Naive B cell (primary cell): ENCODE results near the gene SLC16A1. TPM values are rescaled to one million over a fixed set of nuclear protein-coding genes. Genes with fewer than 3 reads are reported as not detected.
A peak's percentile ranks its signal among the peaks of the same experiment; 100 is the strongest.

Experiments
- ATAC-seq, 2 donors: fragments of 150-1000 bp; cut with Tn5 transposase; 2 replicates each; pipeline ENCODE4 v1.10.0; 2021; ENCODE audit warnings: low read depth in 2 of 2, mild to moderate bottlenecking in 2 of 2, moderate library complexity in 2 of 2
- DNase-seq: peaks from one replicate; pipeline ENCODE4 v3.0.0; 2022
- H3K27ac Mint-ChIP-seq, 6 donors: one replicate each; pipeline ENCODE4 v1.8.0; 2020 to 2022; ENCODE audit warnings: mild to moderate bottlenecking in 6 of 6, mixed read lengths in 6 of 6, moderate library complexity in 5 of 6, inconsistent platforms in 2 of 6
- H3K27me3 Mint-ChIP-seq, 3 donors: one replicate each; pipeline ENCODE4 v1.8.0; 2021 to 2022; ENCODE audit warnings: mixed read lengths in 3 of 3, mild to moderate bottlenecking in 1 of 3
- H3K36me3 Mint-ChIP-seq, 2 donors: one replicate each; pipeline ENCODE4 v1.8.0; 2020 to 2022; ENCODE audit warnings: mixed read lengths in 2 of 2, inconsistent platforms in 1 of 2, mild to moderate bottlenecking in 1 of 2
- H3K4me1 Mint-ChIP-seq, 3 donors: one replicate each; pipeline ENCODE4 v1.8.0; 2020 to 2022; ENCODE audit warnings: mixed read lengths in 3 of 3, inconsistent platforms in 1 of 3, mild to moderate bottlenecking in 1 of 3, moderate library complexity in 1 of 3
- H3K4me3 Mint-ChIP-seq, 8 donors: one replicate each; pipeline ENCODE4 v1.8.0; 2020 to 2022; ENCODE audit warnings: mild to moderate bottlenecking in 8 of 8, mixed read lengths in 8 of 8, moderate library complexity in 8 of 8, inconsistent platforms in 2 of 8
- H3K9me3 Mint-ChIP-seq, 7 donors: one replicate each; pipeline ENCODE4 v1.8.0; 2020 to 2022; ENCODE audit warnings: mixed read lengths in 7 of 7, mild to moderate bottlenecking in 5 of 7, inconsistent platforms in 2 of 7, moderate library complexity in 1 of 7
- polyA plus RNA-seq, 6 donors: library from polyadenylated mRNA; unstranded; fragments of 300-500 nt; fragmentation: Illumina TruSeq; gene quantifications; one replicate each; pipeline ENCODE4 v1.2.3, GENCODE V29; 2021; ENCODE audit warnings: low read depth in 6 of 6

Gene SLC16A1
- polyA plus RNA-seq, 6 donors from 2014 or later, result 3.3 to 6.9 (median 5.4) TPM

GRCh38 chr1:112933820-112934571 is 22.0 kb downstream of the SLC16A1 start:
- peak overlapping the region in 4 of 6 donors; percentile 13 to 86 (median 66) for H3K27ac Mint-ChIP-seq
- peaks cover 0 to 4% (median 2%) of the 10 kb centered on the region in 3 donors for H3K4me1 Mint-ChIP-seq
- H3K27me3 Mint-ChIP-seq, result no peaks in the 10 kb centered on the region
- DNase-seq, result no peak
- no peak overlapping the region for H3K4me3 Mint-ChIP-seq
- ATAC-seq, result no peak
- H3K9me3 Mint-ChIP-seq, result no peaks in the 10 kb centered on the region
- H3K36me3 Mint-ChIP-seq, result no peaks in the 10 kb centered on the region

GRCh38 chr1:112929979-112930378 is 26.0 kb downstream of the SLC16A1 start:
- H3K27ac Mint-ChIP-seq, result no peak overlapping the region

GRCh38 chr1:112927462-112927990 is 28.5 kb downstream of the SLC16A1 start:
- no peak overlapping the region for H3K4me3 Mint-ChIP-seq
- H3K9me3 Mint-ChIP-seq, result no peaks in the 10 kb centered on the region
- ATAC-seq (no peak), DNase-seq (no peak)
- no peaks in the 10 kb centered on the region for H3K27me3 Mint-ChIP-seq
- H3K27ac Mint-ChIP-seq, result no peak overlapping the region
- peaks cover 0 to 4% of the 10 kb centered on the region in 2 donors for H3K36me3 Mint-ChIP-seq
- no peaks in the 10 kb centered on the region for H3K4me1 Mint-ChIP-seq

More at GRCh38 chr1:112929979-112930378, 26.0 kb downstream of the SLC16A1 start:
- no peaks in the 10 kb centered on the region for H3K9me3 Mint-ChIP-seq
- peaks cover 0 to 4% of the 10 kb centered on the region in 2 donors for H3K36me3 Mint-ChIP-seq
- H3K4me3 Mint-ChIP-seq, result no peak overlapping the region
- H3K4me1 Mint-ChIP-seq, result peaks cover 0 to 4% (median 2%) of the 10 kb centered on the region in 3 donors
- ATAC-seq, result no peak
- no peaks in the 10 kb centered on the region for H3K27me3 Mint-ChIP-seq
- no peak for DNase-seq

GRCh38 chr1:112926858-112927257 is 29.1 kb downstream of the SLC16A1 start:
- Mint-ChIP-seq H3K9me3 (no peaks in the 10 kb centered on the region), H3K36me3 (peaks cover 0 to 4% of the 10 kb centered on the region in 2 donors), H3K4me3 (no peak overlapping the region), H3K27me3 (no peaks in the 10 kb centered on the region), H3K27ac (no peak overlapping the region), H3K4me1 (no peaks in the 10 kb centered on the region)
- ATAC-seq (no peak), DNase-seq (no peak)

- peaks cover 0 to 4% of the 10 kb centered on the region in 2 donors for H3K36me3 Mint-ChIP-seq
These were observed 31.0 kb downstream of the SLC16A1 start for GRCh38 chr1:112925015-112925414.

GRCh38 chr1:112923959-112924349 is 32.0 kb downstream of the SLC16A1 start:
- Mint-ChIP-seq H3K36me3 (peaks cover 0 to 4% of the 10 kb centered on the region in 2 donors), H3K4me3 (no peak overlapping the region), H3K4me1 (no peaks in the 10 kb centered on the region), H3K9me3 (no peaks in the 10 kb centered on the region), H3K27me3 (no peaks in the 10 kb centered on the region), H3K27ac (no peak overlapping the region)
- DNase-seq (no peak), ATAC-seq (no peak)

More at GRCh38 chr1:112925015-112925414, 31.0 kb downstream of the SLC16A1 start:
- H3K27ac Mint-ChIP-seq, result no peak overlapping the region
- H3K9me3 Mint-ChIP-seq, result no peaks in the 10 kb centered on the region
- H3K4me3 Mint-ChIP-seq, result no peak overlapping the region
- ATAC-seq (no peak), DNase-seq (no peak)
- H3K27me3 Mint-ChIP-seq, result no peaks in the 10 kb centered on the region
- no peaks in the 10 kb centered on the region for H3K4me1 Mint-ChIP-seq

GRCh38 chr1:112923234-112923958 is 32.6 kb downstream of the SLC16A1 start:
- H3K4me1 Mint-ChIP-seq, result no peaks in the 10 kb centered on the region
- H3K36me3 Mint-ChIP-seq, result peaks cover 0 to 4% of the 10 kb centered on the region in 2 donors
- H3K9me3 Mint-ChIP-seq, result no peaks in the 10 kb centered on the region
- H3K27ac Mint-ChIP-seq, result no peak overlapping the region
- no peak for ATAC-seq
- no peak for DNase-seq
- H3K4me3 Mint-ChIP-seq, result no peak overlapping the region
- no peaks in the 10 kb centered on the region for H3K27me3 Mint-ChIP-seq

- Mint-ChIP-seq H3K4me3 (no peak overlapping the region), H3K9me3 (no peaks in the 10 kb centered on the region), H3K27ac (peak overlapping the region in 2 of 6 donors; percentile 21 to 32), H3K27me3 (no peaks in the 10 kb centered on the region), H3K4me1 (no peaks in the 10 kb centered on the region), H3K36me3 (peaks cover 5 to 21% of the 10 kb centered on the region in 2 donors)
- DNase-seq (no peak), ATAC-seq (no peak)
These were observed 44.3 kb downstream of the SLC16A1 start for GRCh38 chr1:112911506-112912220.

GRCh38 chr1:112909847-112910246 is 46.1 kb downstream of the SLC16A1 start:
- Mint-ChIP-seq H3K9me3 (no peaks in the 10 kb centered on the region), H3K4me3 (no peak overlapping the region), H3K27me3 (no peaks in the 10 kb centered on the region), H3K36me3 (peaks cover 5 to 12% of the 10 kb centered on the region in 2 donors), H3K4me1 (no peaks in the 10 kb centered on the region), H3K27ac (no peak overlapping the region)
- ATAC-seq (no peak), DNase-seq (no peak)

GRCh38 chr1:112906150-112906698 is 49.8 kb downstream of the SLC16A1 start:
- Mint-ChIP-seq H3K9me3 (no peaks in the 10 kb centered on the region), H3K36me3 (peaks cover 0 to 6% of the 10 kb centered on the region in 2 donors), H3K4me1 (no peaks in the 10 kb centered on the region), H3K27me3 (no peaks in the 10 kb centered on the region), H3K4me3 (no peak overlapping the region), H3K27ac (no peak overlapping the region)
- DNase-seq, result no peak
- ATAC-seq, result no peak

GRCh38 chr1:112905395-112906149 is 50.4 kb downstream of the SLC16A1 start:
- Mint-ChIP-seq H3K9me3 (no peaks in the 10 kb centered on the region), H3K4me3 (no peak overlapping the region), H3K27ac (no peak overlapping the region), H3K36me3 (peaks cover 0 to under 1% of the 10 kb centered on the region in 2 donors), H3K4me1 (no peaks in the 10 kb centered on the region), H3K27me3 (no peaks in the 10 kb centered on the region)
- DNase-seq (no peak), ATAC-seq (no peak)

- Mint-ChIP-seq H3K27me3 (no peaks in the 10 kb centered on the region), H3K4me1 (no peaks in the 10 kb centered on the region), H3K27ac (no peak overlapping the region), H3K36me3 (no peaks in the 10 kb centered on the region), H3K4me3 (no peak overlapping the region), H3K9me3 (no peaks in the 10 kb centered on the region)
- ATAC-seq (no peak), DNase-seq (no peak)
These were observed 51.1 kb downstream of the SLC16A1 start for GRCh38 chr1:112904831-112905261.
